Measurements from ENCODE around the gene CSNK2A2. TPM values are rescaled to one million over a fixed set of nuclear protein-coding genes. Genes with fewer than 3 reads are reported as not detected.

The CSNK2A2 gene
- total RNA-seq (2014; rRNA removed; shearing (Covaris generic)) = 15.6 and 15.8 TPM in 2 replicates

DNA sequence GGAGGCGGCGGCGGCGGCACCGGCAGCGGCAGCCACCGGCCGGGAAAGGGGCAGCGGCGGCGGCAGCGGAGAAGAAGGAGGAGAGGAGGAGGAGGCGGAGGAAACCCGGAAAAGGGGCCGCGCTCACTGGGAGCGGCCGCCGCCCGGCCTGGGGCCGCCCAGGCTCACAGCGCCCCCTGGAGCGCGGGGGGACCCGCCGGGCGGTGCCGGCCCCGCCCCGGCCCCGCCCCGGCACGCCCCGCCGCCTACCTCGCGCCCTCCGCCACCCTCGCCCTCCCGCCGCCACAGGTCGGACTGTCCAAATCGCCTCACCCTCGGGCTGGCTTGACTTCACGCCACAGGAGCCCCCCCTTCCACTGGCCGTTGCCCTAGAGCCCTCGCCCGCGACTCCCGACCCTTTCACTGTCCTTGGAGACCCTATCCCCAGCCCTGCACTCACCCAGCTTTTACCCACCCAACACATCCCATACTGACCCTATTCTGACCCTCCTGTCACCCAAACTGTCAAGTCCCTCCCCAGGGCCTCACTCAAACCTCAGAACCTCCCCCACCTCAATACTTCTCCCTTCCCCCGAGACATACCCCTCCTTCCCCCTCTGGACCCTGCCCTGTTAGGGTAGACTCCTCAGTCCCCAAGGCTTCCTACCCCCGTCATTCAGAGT, at the start of gene CSNK2A2:
TSS of gene CSNK2A2 (minus strand) at position 85 of the 662 bp plus-strand sequence. CDS start 370 bp downstream, outside the sequence.
- DNase-seq (ENCODE audit: low read depth) = peak; percentile 77

DNA sequence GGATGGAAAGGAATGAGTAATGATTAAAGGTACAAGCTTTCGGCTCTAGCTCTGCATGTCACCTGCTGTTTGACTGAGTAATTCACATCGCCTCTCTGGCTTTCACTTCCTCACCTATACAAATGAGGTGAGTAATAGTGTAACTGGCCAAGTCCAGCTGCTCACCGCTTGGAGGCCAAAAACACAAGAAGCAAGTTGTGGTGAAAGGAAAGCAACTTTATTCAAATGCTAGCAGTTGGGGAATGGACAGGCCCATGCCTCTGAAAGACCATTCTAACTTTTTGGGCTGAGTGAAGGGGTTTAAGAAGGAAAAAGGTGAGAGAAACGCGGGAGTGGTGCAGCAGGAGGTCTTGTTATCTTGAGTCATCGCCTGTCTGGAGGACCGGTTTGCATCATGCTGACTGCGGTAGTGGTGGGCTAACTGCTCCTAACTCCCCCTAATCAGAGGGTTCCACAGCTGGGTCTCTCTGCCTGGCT, 45.7 kb upstream of the CSNK2A2 start:
- DNase-seq (ENCODE audit: low read depth) = no peak

DNA sequence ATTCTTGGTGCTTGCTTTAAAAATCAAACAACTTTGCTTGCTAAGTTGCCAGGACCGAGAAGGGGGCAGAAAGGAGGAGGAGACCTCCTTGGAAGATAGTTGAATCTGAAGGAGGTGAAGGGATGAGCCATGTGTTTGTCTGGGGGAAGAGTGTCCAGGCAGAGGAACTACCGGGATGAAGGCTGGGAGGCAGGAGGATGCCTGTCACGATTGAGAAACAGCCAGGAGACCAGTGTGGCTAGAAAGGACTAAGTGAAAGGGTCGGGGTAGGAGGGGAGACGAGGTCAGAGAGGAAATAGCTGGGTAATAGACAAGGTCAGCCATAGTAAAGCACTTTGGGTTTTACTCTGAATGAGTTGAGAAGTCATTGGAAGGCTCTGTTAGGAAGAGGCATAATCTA, 38.9 kb upstream of the CSNK2A2 start:
- no peak for DNase-seq (ENCODE audit: low read depth)

DNA sequence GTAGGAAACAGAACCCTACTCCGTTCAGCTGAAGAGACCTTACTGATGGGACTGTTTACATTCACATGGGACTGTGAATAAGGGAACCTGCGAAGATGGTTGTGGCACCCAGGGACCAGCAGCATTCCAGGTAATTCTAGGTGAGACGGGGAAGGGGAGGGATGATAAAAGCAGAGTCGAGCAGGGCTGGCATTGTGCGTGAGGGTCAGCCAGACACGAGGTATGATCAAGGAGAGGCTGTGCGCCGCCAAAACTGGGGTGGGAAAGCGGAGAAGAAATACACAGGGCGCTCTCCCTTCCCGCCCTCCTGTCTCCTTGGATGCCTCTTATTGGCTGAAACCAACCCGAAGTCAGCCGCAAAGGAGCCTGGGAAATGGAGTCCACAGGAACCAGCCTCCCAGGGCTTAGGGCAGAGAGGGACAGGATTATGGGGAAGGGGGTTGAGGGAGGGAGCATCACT, 38.4 kb upstream of the CSNK2A2 start:
- DNase-seq (ENCODE audit: low read depth) = peak; percentile 64

DNA sequence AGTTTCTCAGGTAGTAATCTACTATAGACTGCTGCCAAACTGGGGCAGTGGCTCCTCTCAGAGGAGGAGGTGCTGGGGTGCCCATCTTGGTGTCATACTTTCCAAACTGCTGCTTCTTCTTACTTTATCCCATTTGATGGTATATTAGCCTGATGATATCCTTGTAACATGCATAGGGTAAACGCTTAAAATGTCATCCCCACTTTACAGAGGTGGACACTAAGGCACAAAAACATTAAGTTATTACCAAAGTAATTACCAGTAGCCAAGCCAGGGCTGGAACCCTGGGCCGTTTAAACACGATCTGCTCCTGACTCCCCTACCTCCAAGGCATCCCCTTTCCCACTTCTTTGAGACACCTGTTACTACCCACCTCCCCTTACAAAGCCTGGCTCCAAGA, 37.8 kb upstream of the CSNK2A2 start:
- no peak for DNase-seq (ENCODE audit: low read depth)

DNA sequence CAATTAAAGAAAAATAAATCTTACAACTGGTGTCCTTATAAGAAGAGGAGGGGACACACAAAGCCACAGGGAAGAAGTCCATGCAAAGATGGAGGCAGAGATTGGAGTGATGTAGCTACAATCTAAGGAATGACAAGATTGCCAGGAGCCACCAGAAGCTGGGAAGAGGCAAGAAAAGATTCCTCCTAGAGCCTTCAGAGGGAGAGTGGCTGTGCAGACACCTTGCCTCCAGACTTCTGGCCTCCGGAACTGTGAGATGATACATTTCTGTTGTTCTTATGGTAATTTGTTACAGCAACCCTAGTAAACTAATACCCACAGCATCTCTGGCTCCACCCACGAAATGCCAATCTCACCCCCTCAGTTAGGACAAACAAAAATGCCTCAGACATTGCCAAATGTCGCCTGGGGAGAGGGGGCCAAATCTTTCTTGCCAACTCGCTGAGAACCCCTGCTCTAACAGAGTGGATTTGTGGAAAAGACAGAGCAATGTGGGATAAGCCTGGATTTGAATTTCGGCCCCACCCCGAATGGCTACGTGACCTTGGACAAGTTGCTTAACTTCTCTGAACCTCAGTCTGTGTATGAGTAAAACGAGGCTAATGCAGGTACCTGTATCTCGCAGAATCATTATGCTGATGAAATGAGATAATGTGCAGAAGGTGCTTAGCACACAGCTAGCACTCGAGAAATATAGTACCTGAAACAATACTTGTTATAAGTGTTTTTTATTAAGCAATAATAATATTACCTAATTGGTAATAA, 37.1 kb upstream of the CSNK2A2 start:
- no peak for DNase-seq (ENCODE audit: low read depth)

DNA sequence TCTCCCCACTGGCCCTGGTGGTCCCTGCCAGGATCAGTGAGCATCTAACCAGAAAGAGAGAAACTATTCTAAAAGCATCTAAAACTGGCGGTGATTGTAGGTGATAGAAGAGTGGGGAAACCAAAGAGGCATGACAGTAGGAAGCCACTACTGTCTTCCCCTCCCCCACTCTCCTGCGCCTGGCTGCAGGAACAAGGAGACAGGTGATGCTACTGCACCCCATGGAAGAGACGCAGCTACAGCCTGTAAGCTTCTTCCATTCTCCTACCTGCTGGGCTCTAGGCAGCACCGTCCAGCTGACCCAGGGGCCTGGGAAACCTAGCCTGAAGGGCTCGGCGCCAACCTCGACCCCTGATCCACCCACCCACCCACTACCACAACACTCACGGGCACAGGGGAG, 32.4 kb upstream of the CSNK2A2 start:
- DNase-seq (ENCODE audit: low read depth) = no peak

DNA sequence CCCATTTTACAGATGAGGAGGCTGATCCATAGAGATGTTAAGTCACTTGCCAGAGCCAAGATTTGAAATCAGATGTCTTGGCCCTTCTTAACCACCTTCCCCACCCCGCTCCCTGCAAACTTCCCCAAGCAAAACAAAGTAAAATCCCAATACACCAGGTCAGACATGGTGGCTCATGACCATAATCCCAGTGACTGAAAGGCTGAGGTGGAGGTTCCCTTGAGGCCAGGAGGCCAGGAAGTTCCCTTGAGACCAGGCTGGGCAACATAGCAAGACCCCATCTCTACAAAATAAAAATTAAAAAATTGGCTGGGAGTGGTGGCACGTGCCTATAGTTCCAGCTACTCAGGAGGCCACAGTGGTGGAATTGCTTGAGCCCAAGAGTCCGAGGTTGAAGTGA, 28.9 kb upstream of the CSNK2A2 start:
- DNase-seq (ENCODE audit: low read depth) = no peak

DNA sequence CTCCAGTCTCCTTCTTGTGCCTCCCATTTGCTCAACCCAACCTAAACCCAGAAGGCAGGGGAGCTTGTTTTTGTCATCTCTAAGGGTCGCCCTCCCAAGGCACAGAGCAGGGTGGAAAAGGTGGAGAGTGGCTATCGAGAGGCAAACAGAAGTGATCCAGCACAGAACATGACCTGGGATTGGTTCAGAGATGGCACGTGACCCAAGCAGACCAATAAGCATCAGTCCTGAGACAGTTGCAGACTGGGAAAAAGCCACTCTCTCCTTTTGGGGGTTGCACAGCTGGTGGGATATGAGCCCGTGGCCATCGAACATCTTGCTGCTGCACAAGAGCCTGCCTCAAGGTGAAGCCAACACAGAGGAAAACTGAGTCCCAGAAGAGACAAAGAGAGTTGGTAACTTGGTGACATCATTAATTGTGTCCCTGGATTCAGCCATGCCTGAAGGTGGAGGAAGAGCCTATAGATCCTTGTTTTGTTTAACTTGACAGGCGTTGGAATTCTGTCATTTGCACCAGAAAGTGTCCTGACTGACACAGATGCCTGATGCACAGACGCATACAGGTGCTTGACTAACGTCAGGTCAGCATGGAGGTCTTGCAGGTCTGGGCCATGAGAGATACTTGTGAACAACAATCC, 28.2 kb upstream of the CSNK2A2 start:
- no peak for DNase-seq (ENCODE audit: low read depth)

DNA sequence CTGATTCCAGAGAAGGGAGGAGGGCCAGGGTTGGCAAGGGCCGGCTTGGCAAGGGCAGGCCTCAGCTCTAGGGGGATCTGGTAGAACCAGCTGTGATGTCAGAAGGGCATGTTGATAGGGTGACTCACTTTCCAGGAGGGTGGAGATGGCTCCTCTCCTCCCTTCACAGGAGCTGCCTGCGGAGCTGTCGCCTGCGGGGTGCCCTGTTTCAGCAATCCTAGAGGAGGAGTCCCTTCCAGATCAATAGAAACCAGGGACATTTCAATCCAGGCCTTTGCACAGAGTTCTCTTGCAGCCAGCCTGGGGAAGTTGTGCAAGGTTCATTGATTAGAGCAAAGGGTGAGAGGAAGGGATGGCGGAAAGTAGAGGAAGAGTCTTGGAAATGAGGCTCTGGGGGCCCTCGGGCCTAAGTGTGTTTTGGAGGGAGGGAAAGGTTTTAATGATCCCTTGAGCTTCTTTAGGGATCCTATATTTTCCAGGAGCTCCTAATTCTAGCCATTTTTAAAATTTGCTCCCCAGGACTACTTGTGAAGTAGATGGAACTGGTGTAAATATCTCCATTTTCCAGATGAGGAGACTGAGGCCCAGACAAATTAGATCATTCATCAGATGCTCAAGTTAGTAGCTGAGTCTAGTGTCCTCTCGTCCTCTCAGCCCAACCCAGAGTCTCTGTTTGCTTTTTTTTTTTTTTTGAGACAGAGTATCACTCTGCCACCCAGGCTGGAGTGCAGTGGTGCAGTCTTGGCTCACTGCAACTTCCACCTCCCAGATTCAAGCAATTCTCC, 24.8 kb upstream of the CSNK2A2 start:
- peak; percentile 26 for DNase-seq (ENCODE audit: low read depth)

DNA sequence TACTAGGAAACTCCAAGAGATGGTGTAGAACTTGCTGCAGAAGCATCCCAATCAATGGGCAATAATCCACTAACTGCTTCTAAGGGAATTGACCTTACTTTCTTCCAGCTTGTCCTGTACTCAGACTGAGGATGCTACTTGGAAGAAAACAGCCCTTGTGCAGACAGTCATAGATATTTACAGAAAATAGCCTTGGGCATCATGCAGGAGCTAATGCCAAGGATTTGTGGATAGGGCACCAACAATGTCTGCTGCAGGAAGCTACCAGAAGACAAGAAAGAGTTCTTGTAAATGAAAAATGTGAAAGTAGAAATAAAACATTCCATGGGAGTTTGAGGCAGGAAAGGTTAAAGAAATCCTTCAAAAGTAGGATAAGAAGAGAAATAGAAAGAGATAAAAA, 21.5 kb upstream of the CSNK2A2 start:
- no peak for DNase-seq (ENCODE audit: low read depth)

DNA sequence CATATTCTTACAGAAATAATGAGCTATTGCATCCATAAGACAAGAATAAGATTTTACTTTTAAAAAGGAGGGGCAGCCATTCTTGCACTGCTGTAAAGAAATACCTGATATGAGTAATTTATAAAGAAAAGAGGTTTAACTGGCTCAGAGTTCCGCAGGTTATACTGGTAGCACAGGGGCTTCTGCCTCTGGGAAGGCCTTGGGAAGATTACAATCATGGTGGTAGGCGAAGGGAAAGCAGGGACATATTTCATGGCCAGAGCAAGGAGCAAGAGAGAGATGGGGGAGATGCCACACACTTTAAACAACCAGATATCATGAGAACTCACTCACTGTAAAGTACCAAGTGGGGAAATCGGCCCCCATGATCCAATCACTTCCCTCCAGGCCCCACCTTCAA, 20.9 kb upstream of the CSNK2A2 start:
- DNase-seq (ENCODE audit: low read depth) = no peak

DNA sequence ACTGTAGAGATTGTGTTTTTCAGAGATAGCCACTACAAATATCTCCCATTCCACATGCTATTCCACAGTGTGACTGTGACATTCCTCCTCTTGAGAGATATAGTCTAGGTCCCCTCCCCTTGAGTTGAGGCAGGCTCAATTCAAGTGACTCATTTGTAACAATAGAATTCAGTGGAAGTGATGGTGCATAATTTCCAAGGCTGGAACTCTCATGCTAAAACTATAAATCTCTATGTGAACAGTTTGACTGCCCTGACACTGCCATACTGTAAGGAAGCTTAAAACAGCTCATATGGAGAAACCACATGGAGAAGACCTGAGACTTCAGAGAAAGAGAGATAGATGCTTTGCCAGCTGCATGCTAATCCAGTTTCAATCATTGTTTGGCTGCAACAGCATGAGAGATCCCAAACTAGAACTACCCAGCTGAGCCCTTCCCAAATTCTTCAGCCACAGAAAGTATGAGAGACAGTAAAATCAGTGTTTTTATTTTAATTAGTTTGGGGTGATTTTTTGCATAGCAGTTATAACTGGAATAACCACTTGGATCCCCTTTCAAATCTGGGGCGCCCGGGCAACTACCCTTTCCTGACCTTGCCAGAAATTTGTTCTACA, 19.5 kb upstream of the CSNK2A2 start:
- no peak for DNase-seq (ENCODE audit: low read depth)

DNA sequence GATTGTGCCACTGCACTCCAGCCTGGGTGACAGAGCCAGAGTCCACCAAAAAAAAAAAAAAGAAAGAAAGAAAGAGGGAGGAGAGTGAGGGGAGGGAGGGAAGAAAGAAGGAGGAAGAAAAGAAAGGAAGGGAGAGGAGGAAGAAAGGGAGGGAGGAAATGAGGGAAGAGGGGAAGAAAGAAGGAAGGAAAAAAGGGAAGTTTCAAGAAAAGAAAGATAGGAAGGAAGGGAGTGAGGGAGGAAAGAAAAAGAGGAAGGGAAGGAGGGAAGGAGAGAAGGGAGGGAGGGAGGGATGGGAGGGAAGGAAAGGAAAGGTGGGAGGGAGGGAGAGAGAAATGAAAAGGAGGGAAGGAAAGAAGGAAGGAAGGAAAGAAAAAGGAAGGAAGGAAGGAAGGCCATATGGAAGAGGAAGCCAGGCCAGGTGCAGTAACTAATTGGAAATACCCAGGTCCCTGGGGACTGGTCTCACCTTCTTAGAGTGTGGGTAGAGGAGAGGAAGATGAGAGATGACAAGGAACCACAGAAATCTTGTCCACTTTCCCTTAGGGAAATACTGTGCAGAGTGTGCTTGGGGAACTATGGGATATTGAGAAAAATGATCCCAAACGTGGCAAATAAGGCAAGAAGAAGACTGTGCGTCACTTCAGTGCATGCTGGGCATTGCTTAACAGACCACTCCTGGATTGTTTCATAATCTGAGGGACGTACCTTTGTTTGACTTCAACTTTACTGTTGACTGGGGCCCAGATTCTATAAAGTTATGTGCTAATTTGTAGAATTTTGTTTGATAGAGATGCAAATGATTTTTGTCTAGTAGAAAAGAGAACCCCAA, 15.1 kb upstream of the CSNK2A2 start:
- DNase-seq (ENCODE audit: low read depth) = no peak

DNA sequence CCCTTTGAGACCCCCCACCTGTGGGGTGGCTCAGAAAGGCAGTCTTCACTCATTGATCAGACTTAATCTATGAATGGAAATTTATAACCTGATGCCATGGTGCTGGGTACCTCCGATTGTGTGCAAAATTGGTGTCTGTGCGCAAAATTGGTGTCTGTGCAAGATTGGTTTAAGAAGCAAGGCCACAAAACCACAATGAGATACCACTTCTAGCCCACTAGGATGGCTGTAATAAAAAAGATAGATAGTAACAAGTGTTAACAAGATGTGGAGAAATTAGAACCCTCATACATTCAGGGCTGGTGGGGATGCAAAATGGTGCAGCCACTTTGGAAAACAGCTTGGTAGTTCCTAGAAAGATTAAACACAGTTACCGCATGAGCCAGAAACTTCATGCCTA, 13.9 kb upstream of the CSNK2A2 start:
- DNase-seq (ENCODE audit: low read depth) = no peak

DNA sequence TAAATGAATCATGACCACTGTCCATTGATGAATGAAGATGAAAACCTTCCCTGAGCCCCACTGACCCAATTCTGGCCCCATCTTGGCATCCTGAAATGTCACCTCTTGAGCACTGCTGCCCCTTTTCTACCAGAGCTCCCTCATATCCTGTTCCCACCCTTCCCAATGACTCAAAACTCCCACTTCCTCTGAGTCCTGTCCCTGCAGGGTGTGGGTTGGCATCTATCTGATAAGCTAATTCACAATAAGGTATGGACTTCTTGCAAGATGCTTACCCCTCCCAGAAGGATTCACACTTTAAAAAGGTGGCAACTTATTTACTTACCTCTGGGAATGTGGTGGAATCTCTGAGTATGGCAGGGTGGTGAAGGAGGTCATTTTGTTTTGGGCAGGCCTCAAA, 13.3 kb upstream of the CSNK2A2 start:
- DNase-seq (ENCODE audit: low read depth) = no peak

DNA sequence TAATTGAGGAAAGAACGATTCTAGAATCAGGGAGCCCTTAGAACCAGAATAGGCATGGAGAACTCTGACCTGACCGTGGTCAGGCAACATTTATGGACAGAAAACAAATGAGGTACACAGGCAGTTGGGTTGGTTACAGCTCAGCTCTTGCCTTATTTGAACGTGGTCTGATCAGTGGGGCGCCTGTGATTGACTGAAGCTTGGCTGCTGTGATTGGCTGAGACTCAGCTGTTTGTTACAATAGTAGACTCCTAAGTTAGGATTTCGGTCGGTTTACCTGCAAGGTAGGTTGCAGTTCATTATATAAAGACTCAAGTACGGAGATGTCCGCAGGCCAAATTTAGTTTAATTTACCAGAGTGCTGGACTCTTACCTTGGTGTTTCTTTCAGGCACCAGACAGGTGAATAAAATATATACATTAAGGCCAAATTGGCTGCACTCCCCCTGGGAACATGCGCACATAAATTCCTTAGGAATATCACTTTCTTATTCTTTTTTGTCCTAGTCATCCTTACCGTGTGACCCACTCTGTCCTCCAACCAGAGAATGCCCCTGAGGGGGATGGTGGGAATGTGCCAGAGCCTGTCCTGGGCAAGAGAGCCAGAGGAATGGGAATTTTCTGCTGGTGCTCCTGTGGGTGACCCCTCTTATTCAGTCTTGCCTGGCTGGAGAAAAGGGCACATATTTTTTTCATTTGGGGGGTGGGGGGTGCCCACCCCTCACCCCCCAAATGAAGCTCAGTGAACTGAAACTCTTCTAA, 7.5 kb upstream of the CSNK2A2 start:
- DNase-seq (ENCODE audit: low read depth) = no peak

DNA sequence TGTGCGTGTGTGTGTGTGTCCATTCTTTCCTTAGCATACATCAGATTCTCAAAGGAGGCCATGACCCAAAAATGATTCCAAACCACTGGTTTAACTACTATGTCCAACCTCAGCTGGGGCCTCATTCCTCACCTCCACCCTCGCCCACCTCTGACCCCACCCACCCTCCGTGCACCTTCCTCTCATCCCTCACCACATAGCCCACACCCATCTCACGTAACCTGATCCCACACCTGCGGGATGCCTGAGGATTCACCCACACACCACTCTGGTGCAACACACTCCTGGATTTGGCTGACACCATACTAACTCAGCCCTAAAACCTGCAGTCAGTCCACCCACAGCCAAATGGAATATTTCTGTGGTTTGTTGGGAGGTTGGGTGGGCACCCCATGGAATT, 3.3 kb upstream of the CSNK2A2 start:
- no peak for DNase-seq (ENCODE audit: low read depth)

DNA sequence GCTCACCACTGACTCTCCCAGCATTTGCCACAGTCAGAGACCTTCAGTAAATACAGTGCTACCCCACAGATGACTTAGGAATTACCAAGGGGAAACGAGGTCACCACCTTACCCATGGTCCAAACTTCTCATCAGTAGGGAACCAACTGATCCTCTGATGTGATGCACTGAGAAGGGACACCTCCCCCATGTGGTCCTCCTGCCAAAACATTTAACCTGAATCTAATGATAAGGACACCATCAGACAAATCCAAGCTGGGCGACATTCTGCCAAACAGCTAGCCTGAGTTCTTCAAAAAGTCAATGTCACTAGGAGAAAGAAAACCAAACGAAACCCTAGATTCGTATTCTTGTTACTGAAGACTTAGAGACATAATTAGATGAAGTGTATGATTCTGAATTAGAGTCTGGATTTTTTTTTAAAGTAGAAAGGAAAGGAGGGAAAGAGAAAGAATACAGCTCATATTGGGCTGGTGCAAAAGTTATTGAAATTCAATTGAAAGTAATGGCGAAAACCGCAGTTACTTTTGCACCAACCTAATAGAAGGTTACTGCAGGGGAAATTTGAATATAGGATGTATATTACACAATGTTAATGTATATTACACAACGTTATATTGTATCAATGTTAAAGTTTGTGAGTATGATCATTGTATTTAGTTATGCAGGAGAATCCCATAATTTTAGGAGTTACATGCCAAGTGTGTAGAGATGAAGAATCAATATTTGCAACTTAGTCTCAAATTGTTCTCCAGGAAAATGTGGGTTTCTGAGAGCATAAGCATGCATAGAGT, 2.3 kb upstream of the CSNK2A2 start:
- no peak for DNase-seq (ENCODE audit: low read depth)

Measured in RPMI7951 (cell line).